HG03135 (cell line): ENCODE results near the gene CCDC192.

ENCODE experiments used
- ATAC-seq: cut with Tn5 transposase; IDR thresholded peaks from one replicate; pipeline ENCODE4 v1.9.1; 2021; ENCODE audit warnings: mild to moderate bottlenecking, moderate library complexity; ENCODE audit not compliant: unreplicated experiment

Gene CCDC192

DNA sequence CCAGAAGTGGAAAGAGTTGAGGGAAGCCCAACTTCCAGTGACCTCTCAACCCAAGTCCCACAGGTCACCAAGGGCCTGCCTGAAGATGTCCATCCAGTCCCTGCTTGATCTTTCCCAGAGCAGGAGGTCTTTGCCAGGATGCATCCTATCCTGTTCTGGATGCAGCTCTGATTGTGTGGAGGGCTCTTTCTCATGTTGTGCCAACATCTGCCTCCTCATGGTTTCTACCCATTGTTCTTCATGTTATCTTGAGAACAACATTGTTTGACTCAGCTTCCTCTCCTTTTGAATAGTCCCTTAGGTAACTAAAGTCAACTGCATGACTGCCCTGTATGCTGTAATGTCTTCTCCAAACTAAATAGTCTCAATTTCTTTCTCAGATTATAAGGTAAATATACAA is 169.3 kb downstream of the CCDC192 start:
- no peak for ATAC-seq

DNA sequence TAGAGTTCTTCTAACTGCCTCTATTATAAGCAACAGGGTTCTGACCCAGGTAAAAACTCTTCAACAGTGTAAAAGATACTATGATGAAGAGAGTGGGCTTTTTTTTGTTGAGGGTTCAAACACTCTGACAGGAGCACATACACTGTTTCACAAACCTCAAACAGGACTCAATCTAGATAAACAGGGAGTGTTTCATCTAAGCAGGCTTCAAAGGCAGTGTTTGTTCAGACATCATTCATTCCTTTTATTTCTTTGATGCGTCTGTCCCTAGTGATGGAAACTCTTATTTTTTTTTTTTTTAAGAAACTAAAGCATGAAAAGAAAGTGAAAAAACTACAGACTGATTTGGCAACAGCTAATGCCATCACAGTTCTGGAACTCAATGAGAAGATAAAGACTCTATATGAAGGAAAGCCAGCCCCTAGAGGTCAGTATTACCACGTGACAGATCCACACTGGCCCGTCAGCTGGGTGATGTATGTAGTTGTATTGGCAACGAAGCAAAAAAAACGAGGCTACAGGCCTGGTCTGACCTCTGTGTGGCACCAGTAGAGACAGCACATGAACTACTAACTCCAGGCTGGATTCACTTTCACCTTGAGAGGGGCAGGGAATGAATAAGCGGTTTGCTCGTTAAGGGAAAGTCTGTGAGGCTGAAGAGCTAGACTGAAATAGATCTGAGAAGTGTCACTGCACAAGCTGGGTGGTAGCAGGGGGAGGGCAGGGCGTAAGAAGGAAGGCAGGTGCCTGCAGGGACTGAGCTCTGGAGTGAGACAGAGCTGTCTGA is 172.2 kb downstream of the CCDC192 start:
- peak; percentile 87 for ATAC-seq

DNA sequence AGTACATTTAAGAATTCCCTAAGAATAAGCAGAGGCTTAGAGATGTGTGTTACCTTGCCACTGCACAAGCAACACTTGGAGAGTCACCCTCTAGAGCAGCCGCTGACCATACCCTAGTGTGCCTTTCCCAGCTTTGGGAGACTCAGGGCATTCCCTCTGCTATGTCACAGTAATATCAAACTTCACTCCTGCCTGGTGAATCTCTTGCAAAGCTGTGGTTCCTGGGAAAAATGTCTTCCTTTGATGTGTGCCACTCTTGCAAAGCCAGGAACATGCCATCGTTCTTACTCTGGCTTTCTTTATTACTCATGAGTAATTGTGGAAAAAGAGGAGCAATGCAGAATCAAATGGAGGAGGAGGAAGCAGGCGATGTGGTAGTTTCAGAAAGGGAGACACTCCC is 173.2 kb downstream of the CCDC192 start:
- ATAC-seq: no peak

DNA sequence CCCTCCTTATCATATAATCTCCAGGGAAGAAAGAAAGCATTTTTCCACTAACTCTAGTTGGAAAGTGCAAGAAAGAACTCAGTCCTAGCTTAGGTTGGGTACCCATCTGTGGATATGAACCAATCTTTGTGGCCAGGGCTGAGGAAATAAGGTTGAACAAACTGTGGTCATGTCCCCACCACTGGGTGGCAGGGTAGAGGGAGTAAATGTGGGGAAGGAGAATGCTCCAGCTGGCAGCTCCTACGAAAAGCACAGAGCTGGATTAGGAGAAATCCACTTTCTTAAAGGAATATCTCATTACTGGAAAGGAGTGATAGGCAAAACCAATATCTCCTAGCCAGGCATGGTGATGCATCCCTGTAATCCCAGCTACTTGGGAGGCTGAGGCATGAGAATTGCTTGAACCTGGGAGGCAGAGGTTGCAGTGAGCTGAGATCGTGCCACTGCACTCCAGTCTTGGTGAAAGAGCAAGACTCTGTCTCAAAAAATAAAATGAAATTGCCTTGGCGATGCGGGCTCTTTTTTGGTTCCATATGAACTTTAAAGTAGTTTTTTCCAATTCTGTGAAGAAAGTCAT is 175.1 kb downstream of the CCDC192 start:
- no peak for ATAC-seq

DNA sequence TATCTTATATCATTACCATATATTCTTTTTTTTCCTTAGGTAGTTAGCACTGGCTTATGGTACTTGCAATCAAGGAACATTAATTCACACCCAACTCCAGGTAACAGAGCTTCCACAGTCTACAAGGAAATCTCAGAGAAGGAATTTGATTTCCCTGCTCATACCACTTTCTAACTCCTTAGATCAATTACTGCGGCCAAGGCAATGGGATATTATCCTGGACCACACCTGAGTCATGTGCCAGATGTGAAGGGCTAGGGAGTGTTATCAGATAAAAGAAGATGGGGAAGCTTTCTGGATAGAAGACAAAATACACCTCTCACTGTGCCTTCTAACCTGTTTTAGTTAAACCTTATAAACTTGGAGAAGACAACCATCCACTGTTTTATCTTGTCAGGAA is 181.2 kb downstream of the CCDC192 start:
- no peak for ATAC-seq

DNA sequence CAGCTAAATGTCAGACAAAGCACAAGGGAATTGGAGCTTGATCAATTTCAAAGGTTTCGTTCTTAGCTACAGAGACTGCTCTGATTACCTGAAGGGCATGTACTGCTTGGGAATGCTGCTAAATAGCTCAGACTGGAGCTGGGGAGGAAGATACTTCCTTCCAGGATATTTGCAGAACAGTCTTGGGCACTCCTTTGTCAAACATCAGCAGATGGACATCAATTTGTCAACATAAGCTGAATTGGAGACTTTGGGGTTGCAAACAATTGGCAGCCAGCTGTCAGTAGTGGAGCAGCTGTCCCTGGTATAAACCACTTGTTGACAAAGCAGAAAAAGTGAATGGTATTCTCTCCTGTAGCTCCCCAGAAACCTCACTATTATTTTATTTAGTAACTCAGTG is 182.0 kb downstream of the CCDC192 start:
- no peak for ATAC-seq

DNA sequence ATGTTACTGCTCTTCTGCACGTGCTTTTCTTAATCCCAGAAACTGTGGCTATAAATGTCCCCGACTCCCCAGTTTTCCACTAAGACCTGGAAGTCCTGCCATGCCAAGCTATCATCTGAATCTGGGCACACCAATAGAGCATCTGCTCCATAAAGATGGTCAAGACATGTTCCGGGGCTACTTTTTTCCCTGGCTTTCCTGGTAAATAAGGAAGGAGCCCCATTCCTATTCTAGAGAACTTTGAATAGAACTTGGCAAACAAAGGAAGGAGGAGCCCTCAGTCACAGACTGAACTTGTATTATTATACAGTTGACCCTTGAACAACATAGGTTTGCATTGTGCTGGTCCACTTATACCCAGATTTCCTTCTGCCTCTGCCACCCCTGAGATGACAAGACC is 182.9 kb downstream of the CCDC192 start:
- ATAC-seq: no peak

DNA sequence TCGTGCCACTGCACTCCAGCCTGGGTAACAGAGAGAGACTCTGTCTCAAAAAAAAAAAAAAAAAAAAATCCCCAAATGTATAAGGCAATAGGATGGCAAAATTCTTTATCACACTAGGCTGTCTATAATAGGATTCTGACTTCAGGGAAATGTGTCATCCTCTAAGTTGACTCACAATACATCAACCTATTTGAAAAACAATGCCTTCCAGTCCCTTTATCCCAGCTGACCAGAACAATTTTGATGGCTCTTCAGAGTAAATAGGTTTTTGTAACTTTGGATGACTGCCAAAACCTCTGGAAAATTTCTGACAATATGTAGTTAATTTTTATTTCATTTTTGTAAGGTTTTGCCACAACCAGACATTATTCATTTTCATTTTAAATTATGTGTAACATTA is 184.1 kb downstream of the CCDC192 start:
- ATAC-seq: no peak

DNA sequence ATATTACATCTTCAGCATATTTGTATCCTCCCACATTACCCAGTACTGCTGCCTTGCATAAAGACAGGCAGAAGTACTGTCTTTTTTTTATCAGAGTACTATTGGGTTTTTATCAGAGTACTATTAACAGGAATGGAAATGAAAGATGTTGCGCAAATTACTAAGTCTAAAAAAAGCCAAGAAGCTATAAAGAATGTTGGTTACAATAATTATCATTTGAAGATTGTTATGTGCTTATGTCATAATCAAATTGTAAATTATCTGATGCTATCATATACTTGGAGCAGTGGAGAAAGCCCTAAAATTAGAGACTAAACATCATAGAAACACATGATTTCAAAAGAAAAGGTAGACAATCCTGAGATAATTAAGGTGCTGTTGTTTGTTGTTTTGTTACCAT is 188.8 kb downstream of the CCDC192 start:
- ATAC-seq: no peak

DNA sequence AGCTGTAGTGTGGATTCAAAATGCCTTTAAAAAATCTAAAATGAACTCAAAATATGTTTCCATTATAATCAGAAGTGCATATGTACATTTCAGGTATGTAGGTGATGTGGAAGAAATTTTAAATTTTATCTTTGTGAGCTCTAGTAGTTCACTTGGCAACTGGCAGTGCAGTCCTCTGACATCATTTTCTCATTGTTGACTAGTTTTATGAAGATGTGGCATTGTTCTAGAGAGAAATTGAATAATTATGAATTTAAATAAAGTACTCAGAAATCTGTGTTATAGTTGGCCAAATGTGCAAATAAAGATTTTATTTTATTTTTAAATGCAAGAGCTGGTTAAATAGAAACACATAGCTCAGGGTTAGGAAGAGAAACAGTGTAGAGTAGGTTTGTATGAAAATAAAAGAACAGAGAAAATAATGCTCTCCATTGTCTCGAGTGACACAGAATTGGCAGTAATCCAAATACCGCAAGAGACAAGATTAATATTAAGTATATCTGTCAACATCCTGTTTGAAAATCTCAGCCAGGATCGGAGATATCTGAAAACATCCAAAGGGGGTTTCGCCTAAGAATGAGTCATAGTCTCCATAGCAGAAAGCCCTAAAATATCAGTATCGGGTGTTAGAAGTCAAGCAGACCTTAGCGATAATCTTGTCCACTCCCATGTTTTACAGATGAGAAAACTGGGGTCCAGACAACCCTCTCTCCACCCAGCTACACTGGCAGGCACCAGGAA is 189.4 kb downstream of the CCDC192 start:
- no peak for ATAC-seq

DNA sequence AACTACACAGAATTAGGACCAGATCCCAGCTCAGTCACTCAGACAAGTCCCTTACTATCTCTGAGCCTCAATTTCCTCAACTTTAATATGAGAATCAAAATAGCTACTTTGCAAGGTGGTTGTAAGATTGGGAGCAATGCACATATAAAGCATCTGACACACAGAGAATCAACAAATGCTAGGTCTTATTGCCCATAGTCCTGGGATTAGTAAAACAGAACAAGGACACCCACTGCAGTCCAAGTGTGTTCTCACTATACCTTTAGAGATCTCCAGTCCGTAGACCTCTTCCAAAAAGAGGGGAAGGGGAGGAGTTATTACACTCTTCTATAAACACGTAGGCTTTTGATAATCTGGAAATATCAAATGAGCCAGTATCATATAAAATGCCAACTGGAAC is 190.0 kb downstream of the CCDC192 start:
- ATAC-seq: no peak

DNA sequence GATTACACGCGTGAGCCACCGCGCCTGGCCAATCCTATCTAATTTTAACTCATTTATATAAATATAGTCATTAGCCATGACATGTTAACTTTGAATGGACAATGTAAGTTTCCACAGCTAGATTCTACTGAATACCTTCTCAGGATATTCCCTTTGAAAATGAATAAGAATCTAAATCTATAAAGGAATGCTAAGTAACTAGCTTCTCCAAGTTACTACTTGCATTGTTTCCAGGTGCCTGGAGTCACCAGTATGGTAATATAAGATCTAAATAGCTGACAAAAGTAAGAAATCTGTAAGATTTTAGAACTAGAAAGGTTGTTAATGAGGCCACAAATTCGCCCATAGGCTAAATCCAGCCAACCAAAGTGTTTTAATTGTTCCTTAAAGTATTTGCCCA is 191.3 kb downstream of the CCDC192 start:
- ATAC-seq: no peak

DNA sequence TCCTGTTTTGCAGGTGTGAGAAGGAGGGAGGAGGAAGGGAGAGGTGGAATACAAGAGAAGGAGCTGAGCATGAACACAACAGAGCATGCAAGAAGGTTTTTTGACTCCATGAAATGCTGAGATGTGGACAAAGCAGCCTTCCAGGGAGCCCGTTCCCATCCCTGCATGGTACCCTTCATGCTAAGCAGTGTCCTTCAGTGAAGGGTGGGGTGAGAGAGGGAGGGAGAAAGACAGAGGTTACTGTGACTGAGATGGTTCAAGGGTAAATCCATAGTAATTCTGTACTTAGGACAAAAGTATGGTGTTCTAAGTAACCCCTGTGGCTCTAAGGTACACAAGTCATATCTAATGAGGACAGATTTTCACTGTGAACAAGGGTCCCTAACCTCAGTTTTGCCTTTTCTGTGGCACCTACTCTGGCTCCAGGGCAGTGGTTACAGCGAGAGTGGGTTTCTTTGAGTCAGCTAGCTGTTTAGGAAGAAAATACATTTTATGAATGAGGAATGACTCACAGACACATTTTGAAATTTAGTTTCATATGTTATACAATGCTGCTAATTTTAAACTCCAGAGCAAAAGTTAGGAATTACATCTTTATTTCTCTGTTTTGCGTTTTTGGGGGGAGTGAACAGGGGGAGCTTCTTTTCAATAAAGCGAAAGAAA is 195.5 kb downstream of the CCDC192 start:
- ATAC-seq: no peak

DNA sequence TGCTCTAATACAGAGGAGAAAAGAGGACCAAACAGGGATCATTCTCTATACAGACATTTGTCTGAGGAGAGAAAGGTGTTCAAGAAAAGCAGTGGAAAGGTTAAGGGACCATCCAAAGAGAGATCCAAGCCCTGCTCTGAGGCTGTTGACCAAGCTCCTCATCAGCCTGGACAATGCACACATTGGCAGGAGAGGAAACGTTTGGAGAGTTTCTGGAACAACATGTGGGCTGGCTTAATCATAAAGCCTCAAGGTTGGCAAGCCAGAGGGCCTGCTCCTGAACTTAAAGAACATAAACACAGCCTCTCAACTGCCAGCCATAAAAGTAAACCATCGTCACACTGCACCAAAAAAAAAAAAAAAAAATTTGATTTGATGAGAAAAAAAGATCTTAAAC is 196.0 kb downstream of the CCDC192 start:
- ATAC-seq: no peak

DNA sequence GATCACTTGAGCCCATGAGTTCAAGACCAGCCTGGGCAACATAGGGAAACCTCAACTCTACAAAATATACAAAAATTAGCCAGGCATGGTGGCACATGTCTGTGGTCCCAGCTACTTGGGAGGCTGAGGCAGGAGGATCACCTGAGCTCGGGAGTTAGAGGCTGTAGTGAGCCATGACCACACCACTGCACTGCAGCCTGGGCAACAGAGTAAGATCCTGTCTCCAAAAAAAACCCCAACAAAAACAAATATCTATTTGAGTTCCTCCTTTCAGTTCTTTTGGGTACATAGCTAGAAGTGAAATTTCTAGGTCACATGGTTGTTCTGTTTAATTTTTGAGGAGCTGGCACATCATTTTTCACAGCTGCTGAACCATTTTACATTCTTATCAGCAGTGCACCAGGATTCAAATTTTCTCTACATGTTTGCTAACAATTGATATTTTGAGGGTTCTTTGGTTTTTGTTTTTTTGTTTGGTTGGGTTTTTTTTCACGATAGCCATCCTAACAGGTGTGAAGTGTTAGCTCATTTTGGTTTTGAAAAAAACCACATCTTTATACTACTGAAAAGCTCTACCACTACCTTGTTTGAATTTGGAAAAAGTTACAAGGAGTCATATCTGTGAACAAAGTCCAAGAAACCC is 203.5 kb downstream of the CCDC192 start:
- ATAC-seq: no peak

DNA sequence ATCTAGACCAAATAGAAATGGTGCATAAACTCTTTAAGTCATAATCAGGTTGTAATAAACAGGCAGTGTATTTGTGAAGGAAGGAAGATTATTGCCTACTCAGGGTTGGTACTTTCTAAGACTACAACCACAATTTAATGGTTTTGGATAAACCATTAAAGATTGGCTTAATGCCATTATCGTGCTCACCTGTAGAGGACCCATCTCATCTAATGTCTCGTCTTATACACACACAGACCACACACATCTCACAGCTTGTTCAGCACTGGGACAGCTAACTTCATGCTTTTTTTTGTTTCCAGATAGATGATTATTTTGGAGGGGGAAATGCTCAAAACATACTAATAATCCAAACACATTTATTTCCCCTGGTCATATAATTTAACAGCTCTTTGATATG is 204.7 kb downstream of the CCDC192 start:
- no peak for ATAC-seq

DNA sequence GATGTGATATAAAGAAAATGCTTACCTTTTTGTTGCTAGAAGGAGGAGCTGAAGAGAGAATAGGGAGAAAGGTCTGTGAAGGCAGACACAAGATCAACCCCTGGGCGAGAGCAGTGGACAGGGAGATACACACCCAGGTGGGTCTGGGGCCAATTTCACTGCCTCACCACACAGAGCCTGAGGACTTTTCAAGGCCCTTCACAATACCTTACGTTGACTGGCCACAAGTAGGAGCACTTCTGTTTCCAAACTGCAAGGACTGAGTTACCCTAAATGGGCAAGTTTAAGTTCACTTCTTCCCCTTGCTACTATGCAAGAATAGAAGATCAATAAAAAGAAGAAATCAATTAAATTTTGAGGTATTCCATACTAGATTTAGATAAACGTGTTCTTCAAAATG is 205.9 kb downstream of the CCDC192 start:
- no peak for ATAC-seq

DNA sequence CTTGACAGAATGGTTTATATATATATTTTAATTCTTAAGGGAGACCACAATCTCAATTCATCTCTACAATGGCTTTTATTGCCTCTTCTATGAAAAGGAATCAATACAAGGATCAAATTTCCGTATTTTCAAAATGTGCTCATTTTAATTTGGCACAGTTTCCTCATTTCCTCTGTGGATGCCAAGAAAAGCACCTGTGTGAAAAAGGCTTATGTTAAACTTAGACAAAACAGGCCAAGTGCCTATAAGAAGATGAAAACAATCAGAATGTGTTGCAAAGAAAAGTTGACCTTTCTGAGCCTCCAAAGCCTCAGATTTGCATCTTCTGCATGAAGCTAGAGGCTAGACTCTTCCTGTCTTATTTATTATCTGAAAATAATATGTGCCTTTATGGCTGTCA is 206.6 kb downstream of the CCDC192 start:
- no peak for ATAC-seq

DNA sequence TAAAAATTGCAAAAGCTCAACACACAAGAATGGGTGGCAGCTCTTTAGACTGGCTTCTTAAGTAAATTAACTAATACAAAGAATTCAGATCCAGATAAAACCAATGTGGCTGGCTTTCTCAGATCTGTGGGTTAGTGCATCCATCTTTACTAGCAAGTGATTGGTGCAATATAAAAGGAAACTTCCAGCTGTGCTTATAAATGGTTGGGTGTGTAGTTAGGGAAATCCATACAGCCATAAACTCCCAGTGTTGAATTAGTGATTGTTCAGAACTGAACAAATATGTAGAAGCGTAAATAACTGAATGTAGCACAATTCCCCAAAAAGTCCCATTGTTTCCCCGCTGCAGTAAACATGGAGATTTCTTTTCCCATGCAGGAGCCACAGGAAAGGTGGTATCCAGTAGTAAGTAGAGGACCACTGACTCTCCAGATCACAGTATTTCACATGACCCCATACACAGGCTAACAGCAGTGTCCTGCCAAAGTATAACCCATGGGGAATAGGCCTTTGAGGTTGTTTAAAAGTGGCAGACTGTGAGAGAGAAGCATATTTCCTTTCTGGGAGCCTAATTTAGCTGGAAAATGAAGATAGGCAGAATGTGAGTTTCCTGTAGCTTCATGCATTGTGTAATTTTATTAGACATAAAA is 207.2 kb downstream of the CCDC192 start:
- ATAC-seq: no peak

DNA sequence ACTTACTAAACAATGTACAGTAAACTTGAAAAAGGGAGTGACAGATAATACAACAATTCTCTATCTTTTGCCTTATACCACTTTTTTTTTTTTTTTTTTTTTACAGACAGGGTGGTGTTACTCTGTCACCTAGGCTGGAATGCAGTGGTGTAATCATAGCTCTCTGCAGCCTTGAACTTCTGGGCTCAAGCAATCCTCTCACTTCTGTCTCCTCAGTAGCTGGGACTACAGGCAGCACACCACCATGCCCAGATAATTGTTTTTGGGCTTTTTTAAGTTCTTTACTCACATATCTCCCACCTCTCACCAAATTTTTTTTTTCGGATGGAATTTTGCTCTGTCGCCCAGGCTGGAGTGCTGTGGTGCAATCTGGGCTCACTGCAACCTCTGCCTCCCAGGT is 208.4 kb downstream of the CCDC192 start:
- ATAC-seq: no peak

DNA sequence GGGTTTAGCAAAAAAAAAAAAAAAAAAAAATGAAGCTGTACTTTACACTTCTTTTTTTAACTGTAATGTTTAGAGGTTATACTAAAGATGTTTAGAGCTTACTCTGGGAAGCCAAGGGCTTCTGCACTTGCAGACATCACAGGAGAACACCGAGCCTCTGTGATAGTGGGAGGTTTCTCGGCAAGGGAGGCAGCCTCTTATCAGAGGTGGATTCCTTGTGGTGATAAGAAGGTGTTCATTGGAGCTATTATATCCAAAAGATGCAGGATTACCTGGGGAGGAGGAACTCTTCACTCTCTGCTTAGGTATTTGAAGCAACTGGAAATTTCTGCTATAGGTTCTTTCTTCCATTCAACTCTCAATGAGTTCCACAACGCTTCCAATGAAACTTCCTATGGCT is 209.2 kb downstream of the CCDC192 start:
- no peak for ATAC-seq
